Liver (tissue), 9 donors: ENCODE data around the gene HEXIM2. TPM values are rescaled to one million over a fixed set of nuclear protein-coding genes. Genes with fewer than 3 reads are reported as not detected.
A peak's percentile ranks its signal among the peaks of the same experiment; 100 is the strongest.

Experiments
- DNase-seq: peaks from one replicate; pipeline ENCODE4 v3.0.0-alpha.2; 2017; ENCODE audit warnings: low spot score
- H3K27ac ChIP-seq, 2 donors: one replicate each; pipeline ENCODE4 v1.7.0; 2013; ENCODE audit warnings: inconsistent platforms in 2 of 2, low read length in 2 of 2, control low read depth in 1 of 2, low read depth in 1 of 2, mild to moderate bottlenecking in 1 of 2
- H3K27me3 ChIP-seq, 4 donors: one replicate each; pipeline versions ENCODE4 v1.6.1 to v1.7.0; 2013; ENCODE audit warnings: low read length in 3 of 4, inconsistent platforms in 1 of 4, mild to moderate bottlenecking in 1 of 4, moderate library complexity in 1 of 4; ENCODE audit not compliant: control insufficient read depth in 4 of 4, insufficient read depth in 4 of 4
- H3K36me3 ChIP-seq, 4 donors: one replicate each; pipeline versions ENCODE4 v1.6.1 to v1.7.0; 2013; ENCODE audit warnings: low read length in 3 of 4, mild to moderate bottlenecking in 3 of 4, low read depth in 1 of 4, moderate library complexity in 1 of 4; ENCODE audit not compliant: control insufficient read depth in 4 of 4, insufficient read depth in 3 of 4
- H3K4me1 ChIP-seq, 4 donors: one replicate each; pipeline versions ENCODE4 v1.6.1 to v1.7.0; 2013; ENCODE audit warnings: low read length in 3 of 4, mild to moderate bottlenecking in 3 of 4, moderate library complexity in 1 of 4; ENCODE audit not compliant: control insufficient read depth in 4 of 4, insufficient read depth in 4 of 4
- H3K4me3 ChIP-seq, 3 donors: one replicate each; pipeline versions ENCODE4 v1.6.1 to v1.7.0; 2013; ENCODE audit warnings: low read length in 3 of 3, control low read depth in 1 of 3, low read depth in 1 of 3, mild to moderate bottlenecking in 1 of 3
- H3K9ac ChIP-seq, 2 donors: one replicate each; pipeline ENCODE4 v1.7.0; 2013; ENCODE audit warnings: low read length in 2 of 2, mild to moderate bottlenecking in 2 of 2, moderate library complexity in 2 of 2, control low read depth in 1 of 2, low read depth in 1 of 2
- H3K9me3 ChIP-seq, 4 donors: one replicate each; pipeline versions ENCODE4 v1.6.1 to v1.7.0; 2013; ENCODE audit warnings: low read length in 3 of 4; ENCODE audit not compliant: control insufficient read depth in 4 of 4
- ATF3 ChIP-seq: IDR thresholded peaks from 2 replicates; pipeline ENCODE4 v1.6.1; 2016; ENCODE audit warnings: antibody characterized with exemption
- CTCF ChIP-seq: fragments of 150-350 bp; IDR thresholded peaks from 2 replicates; pipeline ENCODE4 v1.5.1; 2017; ENCODE audit warnings: improper control_type of control experiment, low read depth, low read length; ENCODE audit not compliant: missing input control
- EGR1 ChIP-seq, 2 donors: IDR thresholded peaks; 2 replicates each; pipeline ENCODE4 v1.6.1; 2016 to 2018; ENCODE audit warnings: antibody characterized with exemption in 2 of 2, low read depth in 2 of 2
- FOXA2 ChIP-seq: IDR thresholded peaks from 2 replicates; pipeline ENCODE4 v1.6.1; 2016; ENCODE audit warnings: antibody characterized with exemption
- HNF4A ChIP-seq, 2 donors: conservative IDR thresholded peaks; 2 replicates each; pipeline ENCODE4 v1.6.1; 2016; ENCODE audit warnings: antibody characterized with exemption in 2 of 2, mild to moderate bottlenecking in 2 of 2
- HNF4G ChIP-seq: IDR thresholded peaks from 2 replicates; pipeline ENCODE4 v1.6.1; 2016; ENCODE audit warnings: antibody characterized with exemption
- JUND ChIP-seq, 2 donors: IDR thresholded peaks; 2 replicates each; pipeline ENCODE4 v1.6.1; 2016; ENCODE audit warnings: antibody characterized with exemption in 2 of 2
- MAX ChIP-seq: IDR thresholded peaks from 2 replicates; pipeline ENCODE4 v1.6.1; 2016; ENCODE audit warnings: antibody characterized with exemption
- RAD21 ChIP-seq, 2 donors: IDR thresholded peaks; 2 replicates each; pipeline ENCODE4 v1.6.1; 2016; ENCODE audit warnings: antibody characterized with exemption in 2 of 2, mild to moderate bottlenecking in 2 of 2
- REST ChIP-seq: IDR thresholded peaks from 2 replicates; pipeline ENCODE4 v1.6.1; 2016; ENCODE audit warnings: antibody characterized with exemption, mild to moderate bottlenecking
- RXRA ChIP-seq, 2 donors: IDR thresholded peaks; 2 replicates each; pipeline ENCODE4 v1.6.1; 2017 to 2018; ENCODE audit warnings: antibody characterized with exemption in 2 of 2, mild to moderate bottlenecking in 1 of 2
- SP1 ChIP-seq: IDR thresholded peaks from 2 replicates; pipeline ENCODE4 v1.6.1; 2018; ENCODE audit warnings: antibody characterized with exemption, mild to moderate bottlenecking
- TAF1 ChIP-seq: conservative IDR thresholded peaks from 2 replicates; pipeline ENCODE4 v1.6.1; 2016; ENCODE audit warnings: antibody characterized with exemption, mild to moderate bottlenecking
- YY1 ChIP-seq: IDR thresholded peaks from 2 replicates; pipeline ENCODE4 v1.6.1; 2016; ENCODE audit warnings: antibody characterized with exemption, mild to moderate bottlenecking
- WGBS: extraction: QIAGEN DNeasy Blood & Tissue Kit; methylation state at CpG from one replicate; pipeline ENCODE4 v1.1.7; 2013; 5-methylcytosine and 5-hydroxymethylcytosine counted together
- polyA plus RNA-seq, 2 donors: library from polyadenylated mRNA; stranded (reverse) in 1 of 2; unstranded in 1 of 2; fragments of 200-250 nt in 1 of 2; fragments of >200 nt in 1 of 2; fragmentation: Nextera tagmentation in 1 of 2; extraction: Ambion mirVana in 1 of 2; gene quantifications; one replicate each; pipeline versions ENCODE4 v1.2.1 to v1.2.3, GENCODE V29; 2013 to 2015
- total RNA-seq, 2 donors: library from RNA; depleted of rRNA; stranded (reverse); fragments of >200 nt; gene quantifications; one replicate each; pipeline ENCODE4 v1.2.3, GENCODE V29; 2014
- TF ChIP-seq, protein P1 (sequence below): IDR thresholded peaks from 2 replicates; pipeline ENCODE4 v1.6.1; 2016; ENCODE audit warnings: antibody characterized with exemption
- donor health status: healthy.
- donor health status: healthy.
- donor health status: healthy.
- donor health status: healthy.
- donor health status: healthy.

The HEXIM2 gene
- total and polyA plus RNA-seq, 4 donors, result 3.5 to 10.7 (median 5.5) TPM

DNA sequence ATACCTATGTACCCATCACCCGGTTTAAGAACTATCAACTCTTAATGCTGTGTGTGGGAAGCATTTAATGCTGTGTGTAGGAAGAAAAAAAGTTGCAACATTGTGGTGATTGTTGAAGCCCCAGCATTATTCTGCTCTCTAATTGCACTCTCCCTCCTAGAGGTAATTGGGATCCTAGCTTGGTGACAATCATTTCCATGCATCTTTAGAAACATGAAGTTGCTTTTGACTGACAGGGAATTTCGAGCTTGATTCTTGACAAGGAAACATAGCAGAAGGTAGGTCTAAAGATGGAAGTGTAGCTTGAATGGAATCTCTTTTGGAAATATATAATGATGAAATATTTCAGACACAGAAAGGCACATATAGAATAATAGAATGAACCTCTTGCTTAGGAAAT is 27.3 kb downstream of the HEXIM2 start:
- no peak for DNase-seq
- 90% methylated on average over 2 of the region's 2 CpGs for WGBS
- no peaks in the 10 kb centered on the region for H3K9me3 ChIP-seq

DNA sequence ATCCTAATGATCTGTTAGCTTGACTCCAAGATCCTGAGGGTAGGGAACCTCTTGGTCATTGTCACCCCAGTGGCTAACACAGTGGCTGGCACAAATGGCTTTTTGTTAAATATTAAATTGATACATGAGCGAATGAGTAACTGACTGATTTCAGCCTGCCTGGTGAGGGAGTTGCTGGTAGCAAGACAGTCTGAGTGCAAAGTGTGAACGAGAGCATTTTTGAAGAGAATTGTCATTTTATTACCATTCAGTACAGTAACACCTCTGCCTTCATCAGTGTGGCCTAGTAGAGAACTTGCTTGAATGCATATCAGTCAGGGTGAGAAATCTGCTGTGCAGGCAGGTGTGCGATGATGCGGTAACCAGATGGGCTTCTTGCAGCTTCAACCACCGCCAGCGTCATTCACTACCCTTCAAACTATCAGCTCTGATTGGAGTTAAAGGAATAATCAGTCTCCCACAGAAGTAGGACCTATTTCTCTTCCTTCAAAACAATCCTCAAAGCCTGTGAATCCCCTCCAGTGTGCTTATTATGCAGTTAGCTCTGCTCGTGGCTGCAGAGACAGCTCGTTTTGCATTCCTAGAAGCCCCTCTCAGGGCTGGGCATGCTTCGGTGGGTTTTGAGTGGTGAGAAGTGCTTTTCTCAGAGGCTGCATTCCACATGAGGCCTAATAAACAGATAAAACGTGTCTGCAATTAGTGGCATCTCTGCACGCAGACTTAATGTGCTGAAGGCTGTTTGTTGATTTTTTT is 29.0 kb downstream of the HEXIM2 start:
- Histone ChIP-seq H3K9ac (no peak overlapping the region), H3K4me3 (no peak overlapping the region), H3K27ac (peak overlapping the region in 1 of 2 donors; percentile 48), H3K36me3 (no peaks in the 10 kb centered on the region), H3K4me1 (peaks cover 4 to 29% (median 27%) of the 10 kb centered on the region in 4 donors), H3K9me3 (no peaks in the 10 kb centered on the region), H3K27me3 (no peaks in the 10 kb centered on the region)
- TF ChIP-seq SP1, result peak; percentile 72
- TF ChIP-seq, protein P1, sequence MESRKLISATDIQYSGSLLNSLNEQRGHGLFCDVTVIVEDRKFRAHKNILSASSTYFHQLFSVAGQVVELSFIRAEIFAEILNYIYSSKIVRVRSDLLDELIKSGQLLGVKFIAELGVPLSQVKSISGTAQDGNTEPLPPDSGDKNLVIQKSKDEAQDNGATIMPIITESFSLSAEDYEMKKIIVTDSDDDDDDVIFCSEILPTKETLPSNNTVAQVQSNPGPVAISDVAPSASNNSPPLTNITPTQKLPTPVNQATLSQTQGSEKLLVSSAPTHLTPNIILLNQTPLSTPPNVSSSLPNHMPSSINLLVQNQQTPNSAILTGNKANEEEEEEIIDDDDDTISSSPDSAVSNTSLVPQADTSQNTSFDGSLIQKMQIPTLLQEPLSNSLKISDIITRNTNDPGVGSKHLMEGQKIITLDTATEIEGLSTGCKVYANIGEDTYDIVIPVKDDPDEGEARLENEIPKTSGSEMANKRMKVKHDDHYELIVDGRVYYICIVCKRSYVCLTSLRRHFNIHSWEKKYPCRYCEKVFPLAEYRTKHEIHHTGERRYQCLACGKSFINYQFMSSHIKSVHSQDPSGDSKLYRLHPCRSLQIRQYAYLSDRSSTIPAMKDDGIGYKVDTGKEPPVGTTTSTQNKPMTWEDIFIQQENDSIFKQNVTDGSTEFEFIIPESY, result no peak
- peak; percentile 40 for TF ChIP-seq YY1
- no peak for TF ChIP-seq ATF3
- TF ChIP-seq REST, result peak; percentile 58
- TF ChIP-seq RAD21 (IDR thresholded peaks at IDR 0.05), result peak in 1 of 2 donors; percentile 36
- no peak for TF ChIP-seq TAF1
- peak in 1 of 2 donors; percentile 45 for TF ChIP-seq JUND (IDR thresholded peaks at IDR 0.05)
- peak; percentile 90 to 98 for TF ChIP-seq RXRA (IDR thresholded peaks at IDR 0.05)
- no peak for TF ChIP-seq MAX
- TF ChIP-seq FOXA2, result peak; percentile 39
- TF ChIP-seq HNF4A (conservative IDR thresholded peaks at IDR 0.05), result peak; percentile 56 to 66
- DNase-seq, result no peak
- 60% methylated on average over 11 of the region's 11 CpGs for WGBS

More for the DNA sequence above, 27.3 kb downstream of the HEXIM2 start:
- Histone ChIP-seq H3K4me1 (peaks cover 4 to 29% (median 27%) of the 10 kb centered on the region in 4 donors), H3K27me3 (no peaks in the 10 kb centered on the region), H3K4me3 (no peak overlapping the region), H3K27ac (no peak overlapping the region), H3K36me3 (no peaks in the 10 kb centered on the region), H3K9ac (no peak overlapping the region)
- no peak for TF ChIP-seq EGR1 (IDR thresholded peaks at IDR 0.05; ENCODE audit: low read depth in 2 of 2)
- TF ChIP-seq RAD21 (IDR thresholded peaks at IDR 0.05), result no peak
- no peak for TF ChIP-seq RXRA (IDR thresholded peaks at IDR 0.05)
- TF ChIP-seq JUND (IDR thresholded peaks at IDR 0.05), result no peak
- TF ChIP-seq CTCF, result no peak
- TF ChIP-seq HNF4A (conservative IDR thresholded peaks at IDR 0.05), result no peak
- TF ChIP-seq HNF4G, result no peak
- TF ChIP-seq FOXA2, result no peak
- TF ChIP-seq TAF1, result no peak
